Measurements from ENCODE around the gene FRMPD4.

GRCh38 chrX:12452268-12452667 is 314.0 kb downstream of the FRMPD4 start:
- no peak for TF ChIP-seq POLR2A (IDR thresholded peaks at IDR 0.05)
- TF ChIP-seq CTCF (IDR thresholded peaks at IDR 0.05) = no peak

Measured in lower leg skin (tissue), 3 donors.